SKM-1 treated with dmso at 0.1 percent for 144 hours (cell line): ENCODE measurements around the gene THAP8.
A peak's percentile ranks its signal among the peaks of the same experiment; 100 is the strongest.

Source experiments
- DNase-seq: peaks from one replicate; lab custom pipeline; 2025; ENCODE audit not compliant: unreplicated experiment; lab: John Stamatoyannopoulos, UW

Gene THAP8

GRCh38 chr19:36030264-36031148 lies 23.6 kb downstream of the THAP8 start:
- DNase-seq, result no peak

DNA sequence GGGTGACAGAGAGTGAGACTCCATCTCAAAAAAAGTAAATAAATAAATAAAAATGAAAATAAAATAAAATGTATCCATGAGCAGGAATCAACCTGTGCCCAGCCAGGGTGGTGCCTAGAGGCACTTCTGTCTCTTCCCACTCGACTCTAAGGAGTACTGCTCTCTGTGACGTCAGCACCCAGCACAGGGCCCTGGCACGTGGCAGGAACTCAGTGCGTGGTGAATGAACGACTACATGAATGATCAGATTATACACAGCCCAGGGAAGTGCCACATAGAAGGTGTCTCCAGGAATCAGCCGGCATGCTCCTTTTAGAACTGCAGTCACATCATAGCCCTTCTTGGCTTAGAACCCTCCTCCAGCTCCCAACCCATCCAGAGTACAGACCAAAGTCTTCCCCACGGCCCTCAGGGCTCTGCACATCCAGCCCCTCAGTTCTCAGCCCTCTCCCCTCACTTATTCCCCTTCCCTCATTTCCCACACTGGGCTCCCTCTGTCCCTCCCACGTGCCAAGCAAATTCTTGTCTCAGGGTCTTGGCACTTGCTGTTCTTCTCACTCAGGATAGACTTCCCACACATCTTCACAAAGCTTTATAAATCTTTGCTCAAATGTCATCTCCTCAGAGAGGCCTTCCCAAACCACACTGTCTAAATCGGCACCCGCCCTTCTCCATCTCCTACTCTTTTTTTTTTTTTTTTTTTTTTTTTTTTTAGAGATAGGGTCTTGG lies 25.6 kb downstream of the THAP8 start:
- no peak for DNase-seq

DNA sequence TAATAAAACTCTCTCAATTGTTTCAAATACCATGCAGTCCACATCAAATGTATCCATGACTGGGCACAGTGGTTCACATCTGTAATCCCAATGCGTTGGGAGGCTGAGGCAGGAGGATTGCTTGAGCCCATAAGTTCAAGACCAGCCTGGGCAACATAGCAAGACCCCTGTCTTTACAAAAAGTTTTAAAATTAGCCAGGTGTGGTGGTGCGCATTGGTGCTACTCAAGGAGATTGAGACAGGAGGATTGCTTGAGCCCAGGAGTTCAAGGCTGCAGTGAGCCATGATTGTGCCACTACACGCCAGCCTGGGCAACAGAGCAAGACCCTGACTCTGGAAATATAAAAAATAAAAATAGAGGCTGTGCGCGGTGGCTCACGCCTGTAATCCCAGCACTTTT lies 26.4 kb downstream of the THAP8 start:
- DNase-seq, result no peak

DNA sequence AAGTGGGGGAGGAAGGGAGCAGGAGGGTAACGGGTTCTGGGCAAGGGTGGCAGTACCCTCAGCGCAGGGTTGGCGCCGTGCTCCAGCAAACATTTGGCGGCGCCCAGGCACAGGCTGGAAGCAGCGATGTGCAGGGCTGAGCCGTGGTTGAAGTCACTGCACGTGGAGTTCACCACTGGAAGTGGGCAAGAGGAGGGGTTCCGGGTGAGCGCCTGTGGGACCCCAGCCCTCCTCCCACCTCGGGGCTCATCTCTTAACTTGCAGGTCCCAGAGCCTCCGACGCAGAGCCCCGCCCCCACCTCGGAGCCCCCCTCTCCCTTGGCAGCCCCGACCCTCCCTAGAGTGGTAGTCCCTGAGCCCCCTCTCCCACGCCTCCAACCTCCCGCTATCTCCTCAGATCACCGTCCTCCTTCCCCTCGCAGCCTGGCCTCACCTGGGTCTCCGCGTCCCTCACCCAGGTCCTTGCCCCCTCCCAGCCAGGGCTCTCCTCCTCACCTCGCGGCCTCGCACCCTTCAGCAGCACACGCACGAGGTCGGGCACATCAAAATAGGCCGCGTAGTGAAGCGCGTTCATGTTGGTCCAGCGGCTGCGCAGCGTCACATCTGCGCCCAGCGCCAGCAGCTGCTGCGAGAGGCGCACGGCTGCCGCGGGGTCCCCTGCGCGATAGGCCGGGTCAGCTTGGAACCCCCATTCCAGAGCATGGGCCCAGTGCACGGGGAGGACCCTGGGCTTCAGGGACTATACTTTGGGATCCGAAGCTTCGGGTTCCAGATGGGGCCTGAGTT lies 27.8 kb downstream of the THAP8 start:
- DNase-seq, result no peak

DNA sequence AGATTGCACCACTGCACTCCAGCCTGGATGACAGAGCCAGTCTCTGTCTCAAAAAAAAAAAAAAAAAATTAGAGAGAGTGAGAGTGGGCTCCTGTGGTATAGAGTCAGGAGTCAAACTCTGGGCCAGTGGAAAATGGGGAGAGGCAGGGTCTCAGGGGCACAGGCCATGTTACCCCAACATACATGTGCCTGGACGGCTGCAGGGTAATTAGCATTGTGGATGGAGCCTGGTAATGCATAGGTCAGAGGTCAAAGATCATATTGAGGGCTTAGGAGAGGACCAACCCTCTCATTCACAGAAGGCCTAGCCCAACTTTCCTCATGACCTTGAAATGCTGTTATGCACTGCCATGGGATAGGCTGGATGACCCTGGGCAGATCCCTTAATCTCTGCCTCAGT lies 28.5 kb downstream of the THAP8 start:
- no peak for DNase-seq

GRCh38 chr19:36023432-36023831 lies 30.7 kb downstream of the THAP8 start:
- DNase-seq, result no peak

- DNase-seq, result no peak
Observed at GRCh38 chr19:36019061-36019670, 34.9 kb downstream of the THAP8 start.

DNA sequence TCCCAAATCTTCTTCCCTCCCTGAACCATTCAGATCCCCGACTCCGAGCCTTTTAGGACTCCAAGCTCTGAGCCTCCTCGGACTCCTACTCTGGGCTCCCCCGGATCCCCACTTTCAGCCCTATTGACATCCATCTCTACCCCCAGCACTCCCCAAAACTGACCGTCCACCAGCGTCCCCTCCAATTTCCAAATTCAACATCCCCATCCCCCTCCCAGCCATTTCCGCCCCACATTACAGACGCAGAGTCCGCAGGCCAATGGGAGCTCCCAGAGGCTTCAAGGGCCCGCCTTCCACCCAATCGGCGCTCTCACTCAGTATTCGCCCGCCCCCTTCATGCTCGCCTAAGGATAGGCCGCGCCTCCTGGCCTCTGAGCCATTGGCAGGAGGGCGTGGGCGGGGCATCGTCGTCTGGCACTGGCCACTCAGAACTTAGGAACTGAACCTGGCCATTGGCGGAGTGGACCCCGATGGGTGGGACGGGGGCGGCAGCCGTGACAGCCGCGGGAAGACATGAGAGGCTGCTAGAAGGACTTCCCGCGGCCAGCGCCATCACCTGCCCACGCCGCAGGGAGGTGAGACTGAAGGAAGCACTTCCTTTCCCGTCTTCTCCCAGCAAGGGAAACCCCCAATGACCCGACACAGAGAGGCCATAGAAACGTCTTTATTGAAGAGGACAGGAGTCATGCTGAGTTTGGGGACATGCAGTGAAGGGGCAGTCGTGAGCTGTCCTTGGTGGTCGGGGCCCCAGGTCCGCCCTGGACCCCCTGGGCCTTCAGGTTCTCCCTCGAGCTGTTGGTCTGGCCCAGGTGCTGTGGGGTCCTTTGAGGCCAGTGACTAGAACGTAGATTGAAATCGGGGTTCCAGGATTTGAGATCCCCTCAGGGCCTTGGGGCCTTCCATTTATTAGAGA lies 39.8 kb downstream of the THAP8 start, which contains the start of gene ALKBH6:
ALKBH6 (minus strand) TSS at position 202 of the 913 bp plus-strand sequence. CDS start 816 bp downstream, outside the sequence.
- DNase-seq, result peak; percentile 98

DNA sequence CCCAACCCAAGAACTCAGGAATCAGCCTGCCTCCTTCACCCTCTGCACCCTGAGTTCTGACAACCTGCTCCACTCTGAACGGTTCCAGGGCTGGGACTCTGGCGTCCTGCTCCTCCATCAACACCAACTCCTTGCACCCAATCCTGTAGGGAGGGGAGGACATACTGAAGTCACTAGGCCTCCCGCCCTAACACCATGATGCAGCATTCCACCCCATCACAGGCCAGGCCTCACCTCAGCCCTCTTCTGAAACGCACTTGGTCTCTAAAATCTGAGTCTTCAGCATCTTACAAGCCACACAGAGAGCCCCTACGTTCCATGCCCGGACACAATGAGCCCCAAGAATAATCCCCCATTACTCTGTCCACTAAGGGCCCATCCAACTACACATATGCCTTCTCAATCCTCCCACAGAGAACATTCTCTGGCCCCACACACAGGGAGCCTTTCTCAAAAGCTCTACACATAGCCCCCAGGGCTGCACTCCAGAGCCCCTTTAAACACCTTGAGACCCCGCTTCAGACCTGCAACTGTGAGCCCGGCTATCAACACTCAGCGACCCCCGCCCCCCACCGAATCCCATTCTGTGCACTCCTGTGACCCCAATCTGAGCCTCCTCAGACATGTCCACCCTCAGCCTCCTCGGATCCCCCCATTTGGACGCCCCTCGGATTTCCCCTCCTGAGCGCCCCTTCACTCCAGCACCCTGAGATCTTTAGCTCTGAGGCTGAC lies 40.6 kb downstream of the THAP8 start:
- no peak for DNase-seq

DNA sequence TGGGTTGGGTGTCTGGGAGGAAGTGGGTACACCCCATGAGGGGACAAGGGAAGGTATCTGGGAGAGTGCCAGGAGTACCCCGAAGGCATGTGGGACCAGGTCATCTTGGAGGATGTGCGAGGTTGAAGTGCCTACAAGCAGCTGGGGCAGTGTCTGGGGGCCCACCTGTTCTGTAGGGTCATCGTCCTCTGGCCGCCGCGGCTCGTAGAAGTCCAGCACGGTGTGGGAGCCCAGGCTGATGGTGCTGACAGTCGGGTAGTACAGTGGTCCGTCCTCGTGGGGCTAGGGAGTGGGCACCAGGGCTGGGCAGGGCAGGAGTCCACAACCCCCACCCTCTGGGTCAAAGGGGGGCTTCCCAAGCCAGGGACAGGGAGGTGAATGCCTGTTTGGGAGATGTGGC lies 43.7 kb downstream of the THAP8 start:
- no peak for DNase-seq

- no peak for DNase-seq
Observed at GRCh38 chr19:36009633-36010379, 44.3 kb downstream of the THAP8 start.

DNA sequence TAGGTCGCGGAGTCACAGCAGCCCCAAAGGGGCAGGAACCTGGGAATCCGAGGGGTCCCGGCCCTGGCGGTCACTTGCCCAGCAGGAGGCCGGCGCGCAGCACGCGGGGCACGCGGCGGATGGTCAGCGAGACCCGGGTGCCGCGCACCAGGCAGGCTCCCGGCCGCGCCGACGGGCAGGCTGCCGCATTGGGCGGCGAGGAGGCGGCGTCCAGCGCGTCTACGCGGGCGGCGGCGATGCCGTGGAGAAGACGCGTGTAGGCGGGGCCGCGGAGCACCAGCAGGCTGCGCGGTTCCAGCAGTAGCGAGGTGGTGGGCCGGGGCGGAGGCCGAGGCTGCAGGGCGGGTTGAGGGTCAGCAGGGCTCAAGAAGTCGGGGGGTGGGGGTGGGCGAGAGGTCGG lies 44.9 kb downstream of the THAP8 start:
- DNase-seq, result no peak

GRCh38 chr19:36008336-36008978 lies 45.6 kb downstream of the THAP8 start, which contains the start of gene SYNE4:
Gene SYNE4 (minus strand): TSS chr19:36008813. CDS start chr19:36008681, 132 bp downstream.
- DNase-seq, result no peak

- no peak for DNase-seq
Observed at GRCh38 chr19:36006955-36007354, 47.1 kb downstream of the THAP8 start.

GRCh38 chr19:36003284-36003683 lies 50.8 kb downstream of the THAP8 start:
- no peak for DNase-seq

DNA sequence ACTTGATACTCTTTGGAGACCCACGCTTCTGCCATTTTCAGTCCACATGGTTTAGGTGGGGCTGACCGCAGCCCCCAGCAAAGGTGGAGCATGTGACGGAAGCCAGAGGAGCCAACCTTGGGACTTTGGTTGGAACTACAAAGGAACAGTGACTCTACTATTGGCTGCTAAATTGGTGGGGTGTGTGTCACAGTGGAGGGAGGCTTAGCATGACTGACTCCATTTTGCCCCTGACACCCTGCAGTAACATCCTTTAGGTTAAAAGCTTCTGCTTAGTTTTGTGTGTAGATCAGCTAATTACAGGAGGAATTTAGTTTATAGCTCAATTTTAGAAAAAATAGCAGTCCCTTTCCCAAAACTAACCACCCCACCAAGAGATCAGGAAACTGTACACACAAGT lies 52.5 kb downstream of the THAP8 start:
- DNase-seq, result no peak

DNA sequence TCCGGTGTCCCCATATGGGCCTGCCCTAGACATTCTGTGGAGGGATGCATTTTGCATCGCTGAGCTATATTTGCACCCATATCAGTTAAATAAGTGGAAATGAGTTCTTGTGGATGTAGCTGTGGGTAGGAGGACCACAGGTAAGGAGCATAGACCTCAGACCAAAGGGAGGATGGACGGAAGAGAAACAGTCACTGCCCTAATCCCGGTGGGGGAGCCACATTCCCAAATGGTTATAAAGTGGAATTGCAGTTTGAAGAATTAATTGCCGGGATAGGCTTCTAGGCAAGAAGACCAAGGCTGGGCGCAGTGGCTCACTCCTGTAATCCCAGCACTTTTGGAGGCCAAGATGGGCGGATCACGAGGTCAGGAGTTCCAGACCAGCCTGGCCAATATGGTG lies 57.3 kb downstream of the THAP8 start:
- DNase-seq, result no peak
